Stimulated activated naive B cell treated with anti-CD40 and anti-IgM and Interleukin-4, amounts not matched to agents 10 μg/mL and 1 μg/mL and 100 μg/mL, for 72 hours (primary cell): ENCODE data around the gene LARGE1.
A peak's percentile ranks its signal among the peaks of the same experiment; 100 is the strongest.

Source experiments
- ATAC-seq, 2 donors: fragments of 150-1000 bp; cut with Tn5 transposase; replicated peaks; 2 replicates each; pipeline ENCODE4 v1.10.0; 2021; ENCODE audit warnings: moderate library complexity in 1 of 2
- DNase-seq: peaks from one replicate; pipeline ENCODE4 v3.0.0; 2021
- H3K27ac Mint-ChIP-seq: one replicate; pipeline ENCODE4 v1.8.0; 2022; ENCODE audit warnings: mild to moderate bottlenecking, mixed read lengths
- H3K27me3 Mint-ChIP-seq, 2 donors: one replicate each; pipeline ENCODE4 v1.8.0; 2022; ENCODE audit warnings: mixed read lengths in 2 of 2
- H3K36me3 Mint-ChIP-seq, 2 donors: one replicate each; pipeline ENCODE4 v1.8.0; 2022; ENCODE audit warnings: mixed read lengths in 2 of 2, mild to moderate bottlenecking in 1 of 2
- H3K4me1 Mint-ChIP-seq, 2 donors: one replicate each; pipeline ENCODE4 v1.8.0; 2022; ENCODE audit warnings: mixed read lengths in 2 of 2, mild to moderate bottlenecking in 1 of 2
- H3K4me3 Mint-ChIP-seq, 2 donors: one replicate each; pipeline ENCODE4 v1.8.0; 2022; ENCODE audit warnings: mild to moderate bottlenecking in 2 of 2, mixed read lengths in 2 of 2, moderate library complexity in 1 of 2
- H3K9me3 Mint-ChIP-seq, 2 donors: one replicate each; pipeline ENCODE4 v1.8.0; 2022; ENCODE audit warnings: mixed read lengths in 2 of 2, mild to moderate bottlenecking in 1 of 2

LARGE1 gene

GRCh38 chr22:33745501-33745900 is 174.8 kb downstream of the LARGE1 start:
- H3K27me3 Mint-ChIP-seq, result no peaks in the 10 kb centered on the region
- DNase-seq (no peak), ATAC-seq (no peak)
- peaks cover 12 to 32% of the 10 kb centered on the region in 2 donors for H3K36me3 Mint-ChIP-seq
- H3K4me1 Mint-ChIP-seq, result peaks cover 37 to 41% of the 10 kb centered on the region in 2 donors
- no peak overlapping the region for H3K4me3 Mint-ChIP-seq
- H3K9me3 Mint-ChIP-seq, result peaks cover 2 to 3% of the 10 kb centered on the region in 2 donors
- no peak overlapping the region for H3K27ac Mint-ChIP-seq

- peak overlapping the region; percentile 5 for H3K27ac Mint-ChIP-seq
- DNase-seq (peak; percentile 11), ATAC-seq (peak; percentile 91)
- peaks cover 34% of the 10 kb centered on the region in 2 donors for H3K4me1 Mint-ChIP-seq
- peaks cover 2 to 3% of the 10 kb centered on the region in 2 donors for H3K9me3 Mint-ChIP-seq
- H3K27me3 Mint-ChIP-seq, result no peaks in the 10 kb centered on the region
- no peak overlapping the region for H3K4me3 Mint-ChIP-seq
- H3K36me3 Mint-ChIP-seq, result peaks cover 12 to 32% of the 10 kb centered on the region in 2 donors
These were observed 176.5 kb downstream of the LARGE1 start for GRCh38 chr22:33743756-33744155.

GRCh38 chr22:33741025-33741424 is 179.3 kb downstream of the LARGE1 start:
- Mint-ChIP-seq H3K9me3 (peaks cover 2 to 3% of the 10 kb centered on the region in 2 donors), H3K4me1 (peaks cover 26% of the 10 kb centered on the region in 2 donors), H3K27me3 (no peaks in the 10 kb centered on the region), H3K27ac (no peak overlapping the region), H3K36me3 (peaks cover 17 to 34% of the 10 kb centered on the region in 2 donors), H3K4me3 (no peak overlapping the region)
- no peak for ATAC-seq
- no peak for DNase-seq

- peaks cover 2 to 3% of the 10 kb centered on the region in 2 donors for H3K9me3 Mint-ChIP-seq
These were observed 180.8 kb downstream of the LARGE1 start for GRCh38 chr22:33739516-33739915.

GRCh38 chr22:33737662-33738061 is 182.6 kb downstream of the LARGE1 start:
- no peak for ATAC-seq
- H3K4me3 Mint-ChIP-seq, result no peak overlapping the region
- DNase-seq, result no peak
- no peak overlapping the region for H3K27ac Mint-ChIP-seq
- peaks cover 7 to 11% of the 10 kb centered on the region in 2 donors for H3K4me1 Mint-ChIP-seq
- no peaks in the 10 kb centered on the region for H3K9me3 Mint-ChIP-seq
- H3K36me3 Mint-ChIP-seq, result peaks cover 8 to 34% of the 10 kb centered on the region in 2 donors
- no peaks in the 10 kb centered on the region for H3K27me3 Mint-ChIP-seq

More at GRCh38 chr22:33739516-33739915, 180.8 kb downstream of the LARGE1 start:
- Mint-ChIP-seq H3K27me3 (no peaks in the 10 kb centered on the region), H3K36me3 (peaks cover 13 to 38% of the 10 kb centered on the region in 2 donors), H3K4me3 (no peak overlapping the region), H3K27ac (no peak overlapping the region), H3K4me1 (peaks cover 20 to 21% of the 10 kb centered on the region in 2 donors)
- DNase-seq (no peak), ATAC-seq (no peak)

- H3K4me1 Mint-ChIP-seq, result peaks cover 0 to 10% of the 10 kb centered on the region in 2 donors
- no peaks in the 10 kb centered on the region for H3K27me3 Mint-ChIP-seq
- peaks cover 8 to 35% of the 10 kb centered on the region in 2 donors for H3K36me3 Mint-ChIP-seq
- no peak for DNase-seq
- no peak overlapping the region for H3K4me3 Mint-ChIP-seq
- ATAC-seq, result no peak
- H3K27ac Mint-ChIP-seq, result no peak overlapping the region
- no peaks in the 10 kb centered on the region for H3K9me3 Mint-ChIP-seq
These were observed 184.3 kb downstream of the LARGE1 start for GRCh38 chr22:33735978-33736377.

GRCh38 chr22:33728847-33729246 is 191.4 kb downstream of the LARGE1 start:
- H3K4me3 Mint-ChIP-seq, result no peak overlapping the region
- no peak overlapping the region for H3K27ac Mint-ChIP-seq
- H3K4me1 Mint-ChIP-seq, result peaks cover 14 to 22% of the 10 kb centered on the region in 2 donors
- DNase-seq (no peak), ATAC-seq (no peak)
- peaks cover 4 to 17% of the 10 kb centered on the region in 2 donors for H3K36me3 Mint-ChIP-seq
- no peaks in the 10 kb centered on the region for H3K27me3 Mint-ChIP-seq
- peaks cover 3% of the 10 kb centered on the region in 2 donors for H3K9me3 Mint-ChIP-seq

GRCh38 chr22:33726294-33726734 is 194.0 kb downstream of the LARGE1 start:
- H3K36me3 Mint-ChIP-seq, result peaks cover 10 to 24% of the 10 kb centered on the region in 2 donors
- H3K9me3 Mint-ChIP-seq, result peaks cover 4 to 7% of the 10 kb centered on the region in 2 donors
- no peaks in the 10 kb centered on the region for H3K27me3 Mint-ChIP-seq
- no peak overlapping the region for H3K27ac Mint-ChIP-seq
- peaks cover 20 to 25% of the 10 kb centered on the region in 2 donors for H3K4me1 Mint-ChIP-seq
- no peak overlapping the region for H3K4me3 Mint-ChIP-seq
- ATAC-seq, result no peak
- DNase-seq, result no peak

GRCh38 chr22:33723915-33724314 is 196.4 kb downstream of the LARGE1 start:
- ATAC-seq (peak; percentile 69 to 75), DNase-seq (no peak)
- Mint-ChIP-seq H3K4me3 (no peak overlapping the region), H3K4me1 (peaks cover 20 to 22% of the 10 kb centered on the region in 2 donors), H3K27ac (no peak overlapping the region), H3K36me3 (peaks cover 12 to 25% of the 10 kb centered on the region in 2 donors), H3K27me3 (no peaks in the 10 kb centered on the region), H3K9me3 (peaks cover 4 to 7% of the 10 kb centered on the region in 2 donors)

- DNase-seq (no peak), ATAC-seq (no peak)
- Mint-ChIP-seq H3K4me3 (no peak overlapping the region), H3K9me3 (peaks cover 4 to 7% of the 10 kb centered on the region in 2 donors), H3K36me3 (peaks cover 12 to 29% of the 10 kb centered on the region in 2 donors), H3K27me3 (no peaks in the 10 kb centered on the region), H3K4me1 (peaks cover 20 to 22% of the 10 kb centered on the region in 2 donors), H3K27ac (no peak overlapping the region)
These were observed 197.5 kb downstream of the LARGE1 start for GRCh38 chr22:33722816-33723215.

- Mint-ChIP-seq H3K4me3 (no peak overlapping the region), H3K27ac (no peak overlapping the region)
These were observed 200.0 kb downstream of the LARGE1 start for GRCh38 chr22:33720166-33720878.

GRCh38 chr22:33717694-33718396 is 202.4 kb downstream of the LARGE1 start:
- H3K9me3 Mint-ChIP-seq, result peaks cover 11 to 12% of the 10 kb centered on the region in 2 donors
- H3K36me3 Mint-ChIP-seq, result peaks cover 28 to 53% of the 10 kb centered on the region in 2 donors
- no peak for ATAC-seq
- H3K4me1 Mint-ChIP-seq, result peaks cover 0 to 2% of the 10 kb centered on the region in 2 donors
- H3K27me3 Mint-ChIP-seq, result no peaks in the 10 kb centered on the region
- no peak overlapping the region for H3K4me3 Mint-ChIP-seq
- DNase-seq, result no peak
- H3K27ac Mint-ChIP-seq, result no peak overlapping the region

More at GRCh38 chr22:33720166-33720878, 200.0 kb downstream of the LARGE1 start:
- DNase-seq, result no peak
- peaks cover 8 to 10% of the 10 kb centered on the region in 2 donors for H3K9me3 Mint-ChIP-seq
- peaks cover 17 to 49% of the 10 kb centered on the region in 2 donors for H3K36me3 Mint-ChIP-seq
- peaks cover 15 to 20% of the 10 kb centered on the region in 2 donors for H3K4me1 Mint-ChIP-seq
- H3K27me3 Mint-ChIP-seq, result no peaks in the 10 kb centered on the region
- no peak for ATAC-seq

GRCh38 chr22:33715237-33715985 is 204.9 kb downstream of the LARGE1 start:
- peaks cover 11 to 14% of the 10 kb centered on the region in 2 donors for H3K9me3 Mint-ChIP-seq
- ATAC-seq (no peak), DNase-seq (no peak)
- H3K27me3 Mint-ChIP-seq, result no peaks in the 10 kb centered on the region
- H3K36me3 Mint-ChIP-seq, result peaks cover 26 to 64% of the 10 kb centered on the region in 2 donors
- H3K4me1 Mint-ChIP-seq, result peaks cover 3 to 6% of the 10 kb centered on the region in 2 donors
- no peak overlapping the region for H3K4me3 Mint-ChIP-seq
- no peak overlapping the region for H3K27ac Mint-ChIP-seq

GRCh38 chr22:33710326-33710725 is 209.9 kb downstream of the LARGE1 start:
- Mint-ChIP-seq H3K36me3 (peaks cover 22 to 46% of the 10 kb centered on the region in 2 donors), H3K4me3 (no peak overlapping the region), H3K4me1 (peaks cover 6% of the 10 kb centered on the region in 2 donors), H3K9me3 (peaks cover 8 to 10% of the 10 kb centered on the region in 2 donors), H3K27ac (no peak overlapping the region), H3K27me3 (no peaks in the 10 kb centered on the region)
- DNase-seq (no peak), ATAC-seq (no peak)
